Airway epithelial cell (primary cell): ENCODE measurements around the gene MSH2. TPM values are rescaled to one million over a fixed set of nuclear protein-coding genes. Genes with fewer than 3 reads are reported as not detected.

Experiments
- total RNA-seq: library from RNA; depleted of rRNA; stranded (reverse); fragments of >200 nt; gene quantifications from 2 replicates; pipeline ENCODE4 v1.2.3, GENCODE V29; 2015

Gene MSH2
- total RNA-seq, result 16.9 and 20.7 TPM in 2 replicates

DNA sequence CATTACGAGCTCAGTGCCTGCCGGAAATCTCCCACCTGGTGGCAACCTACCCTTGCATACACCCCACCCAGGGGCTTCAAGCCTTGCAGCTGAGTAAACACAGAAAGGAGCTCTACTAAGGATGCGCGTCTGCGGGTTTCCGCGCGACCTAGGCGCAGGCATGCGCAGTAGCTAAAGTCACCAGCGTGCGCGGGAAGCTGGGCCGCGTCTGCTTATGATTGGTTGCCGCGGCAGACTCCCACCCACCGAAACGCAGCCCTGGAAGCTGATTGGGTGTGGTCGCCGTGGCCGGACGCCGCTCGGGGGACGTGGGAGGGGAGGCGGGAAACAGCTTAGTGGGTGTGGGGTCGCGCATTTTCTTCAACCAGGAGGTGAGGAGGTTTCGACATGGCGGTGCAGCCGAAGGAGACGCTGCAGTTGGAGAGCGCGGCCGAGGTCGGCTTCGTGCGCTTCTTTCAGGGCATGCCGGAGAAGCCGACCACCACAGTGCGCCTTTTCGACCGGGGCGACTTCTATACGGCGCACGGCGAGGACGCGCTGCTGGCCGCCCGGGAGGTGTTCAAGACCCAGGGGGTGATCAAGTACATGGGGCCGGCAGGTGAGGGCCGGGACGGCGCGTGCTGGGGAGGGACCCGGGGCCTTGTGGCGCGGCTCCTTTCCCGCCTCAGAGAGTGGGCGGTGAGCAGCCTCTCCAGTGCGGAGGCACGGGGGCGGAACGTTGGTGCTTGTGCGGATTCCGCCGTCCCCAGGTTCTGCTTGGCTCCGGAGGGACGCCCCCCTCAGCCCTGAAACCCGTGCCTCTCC is at the start of gene MSH2:
TSS of gene MSH2 (plus strand) at position 352 of the 804 bp plus-strand sequence. CDS start at position 388, 36 bp downstream.

Other genes with a start within 250 kb of the MSH2 start
- not detected in 2 replicates for gene STPG4, start 247.8 kb upstream of the MSH2 start, total RNA-seq
- 447 and 549 TPM in 2 replicates for gene CALM2, start 226.6 kb upstream of the MSH2 start, total RNA-seq
- gene EPCAM, start 33.8 kb upstream of the MSH2 start, total RNA-seq, result 35.7 and 38.1 TPM in 2 replicates
- gene KCNK12, start 167.8 kb downstream of the MSH2 start, total RNA-seq, result 0.07 and 0.09 TPM in 2 replicates